ENCODE results near the gene CAPS.

- TF ChIP-seq POLR2A (IDR thresholded peaks at IDR 0.05): no peak
- TF ChIP-seq CTCF (IDR thresholded peaks at IDR 0.05): no peak
Measured at GRCh38 chr19:5929625-5930024, 15.6 kb downstream of the CAPS start.
